UCSD-AML1 (cell line): ENCODE results near the gene GDI2.
A peak's percentile ranks its signal among the peaks of the same experiment; 100 is the strongest.
"Not testable (repeated sequence)": the region's sequence is repeated elsewhere in the genome, so short reads cannot be mapped to it uniquely, and the experiment has no call there.

Experiments used
- DNase-seq: peaks from one replicate; lab custom pipeline; 2025; ENCODE audit not compliant: unreplicated experiment; lab: John Stamatoyannopoulos, UW

Gene GDI2

DNA sequence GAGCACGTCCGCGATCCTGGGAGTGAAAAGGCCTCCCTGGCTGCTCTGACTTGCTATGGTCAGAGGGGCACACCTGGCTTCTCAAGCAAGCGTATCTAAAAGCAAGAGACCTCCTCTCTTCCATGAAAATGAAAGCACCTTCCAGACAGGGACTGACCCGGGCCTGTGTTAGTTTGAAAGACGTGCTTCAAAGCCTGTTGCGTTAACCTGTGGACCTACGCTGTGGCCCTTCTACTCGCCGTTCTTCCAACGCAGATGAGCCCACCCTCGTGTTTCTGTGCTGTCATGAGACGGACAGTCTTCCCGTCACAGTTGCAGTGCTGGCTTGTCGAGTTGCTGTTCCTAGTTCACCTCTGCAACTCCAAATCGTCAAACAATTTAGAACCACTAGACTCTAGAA is 15.5 kb upstream of the GDI2 start:
- no peak for DNase-seq

DNA sequence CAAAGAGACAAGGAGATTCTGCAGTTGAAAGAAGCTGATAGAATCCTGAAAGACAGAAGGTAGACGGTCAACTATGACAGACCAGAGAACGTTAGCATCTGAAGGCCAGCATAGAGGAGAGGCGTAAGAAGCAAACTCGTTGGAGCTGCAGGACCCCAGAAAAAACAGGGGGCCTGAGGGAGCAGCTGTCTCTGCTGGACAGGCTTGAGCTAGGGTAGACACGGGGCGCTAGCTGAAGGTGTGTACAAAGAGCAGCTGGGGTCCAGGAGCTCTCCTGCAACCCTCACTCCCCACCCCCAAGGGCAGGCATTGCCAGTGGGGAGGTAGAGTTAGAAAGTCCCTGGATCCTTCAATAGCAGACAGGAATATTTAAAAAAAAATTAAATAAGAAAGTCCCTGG is 14.6 kb upstream of the GDI2 start:
- DNase-seq, result no peak

DNA sequence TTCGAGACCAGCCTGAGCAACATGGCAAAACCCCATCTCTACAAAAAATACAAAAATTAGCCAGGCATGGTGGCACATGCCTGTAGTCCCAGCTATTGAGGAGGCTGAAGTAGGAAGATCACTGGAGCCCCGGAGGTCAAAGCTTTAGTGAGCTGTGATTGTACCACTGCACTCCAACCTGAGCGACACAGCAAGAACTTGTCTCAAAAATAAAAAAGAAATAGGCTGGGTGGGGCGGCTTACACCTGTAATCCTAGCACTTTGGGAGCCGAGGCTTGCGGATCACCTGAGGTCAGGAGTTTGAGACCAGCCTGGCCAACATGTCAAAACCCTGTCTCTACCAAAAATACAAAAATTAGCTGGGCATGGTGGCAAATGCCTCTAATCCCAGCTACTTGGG is 13.3 kb upstream of the GDI2 start:
- not testable (repeated sequence) for DNase-seq

DNA sequence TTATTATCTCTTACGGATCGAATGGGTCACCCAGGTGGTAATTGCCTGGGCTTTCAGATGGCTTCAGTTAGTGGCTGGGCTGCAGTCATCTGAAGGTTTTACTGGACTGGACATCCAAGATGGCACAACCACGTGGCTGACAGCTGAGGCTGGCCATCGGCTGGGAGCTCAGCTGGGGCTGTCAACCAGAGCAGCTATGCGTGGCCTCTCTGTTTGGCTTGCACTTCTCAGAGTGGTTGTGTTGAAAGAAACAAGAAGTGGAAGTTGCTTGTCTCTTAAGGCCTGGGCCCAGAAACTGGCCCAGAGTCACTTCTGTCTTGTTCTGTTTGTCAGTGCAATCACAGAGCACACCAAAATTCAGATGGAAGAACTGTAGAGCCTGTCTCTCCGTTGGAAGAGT is 5.7 kb upstream of the GDI2 start:
- no peak for DNase-seq

DNA sequence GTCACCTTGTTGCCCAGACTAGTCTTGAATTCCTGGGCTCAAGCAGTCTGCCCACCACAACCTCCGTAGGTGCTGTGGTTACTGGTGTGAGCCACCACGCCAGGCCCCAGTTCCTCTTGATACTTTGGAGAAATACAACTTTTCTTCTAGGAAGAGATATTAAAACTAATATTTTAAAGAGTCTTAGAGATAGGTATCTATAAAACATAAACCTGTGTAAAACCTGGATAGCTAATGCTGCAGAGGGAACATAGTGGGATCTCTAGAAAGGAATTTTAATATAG is 4.8 kb upstream of the GDI2 start:
- DNase-seq, result no peak

DNA sequence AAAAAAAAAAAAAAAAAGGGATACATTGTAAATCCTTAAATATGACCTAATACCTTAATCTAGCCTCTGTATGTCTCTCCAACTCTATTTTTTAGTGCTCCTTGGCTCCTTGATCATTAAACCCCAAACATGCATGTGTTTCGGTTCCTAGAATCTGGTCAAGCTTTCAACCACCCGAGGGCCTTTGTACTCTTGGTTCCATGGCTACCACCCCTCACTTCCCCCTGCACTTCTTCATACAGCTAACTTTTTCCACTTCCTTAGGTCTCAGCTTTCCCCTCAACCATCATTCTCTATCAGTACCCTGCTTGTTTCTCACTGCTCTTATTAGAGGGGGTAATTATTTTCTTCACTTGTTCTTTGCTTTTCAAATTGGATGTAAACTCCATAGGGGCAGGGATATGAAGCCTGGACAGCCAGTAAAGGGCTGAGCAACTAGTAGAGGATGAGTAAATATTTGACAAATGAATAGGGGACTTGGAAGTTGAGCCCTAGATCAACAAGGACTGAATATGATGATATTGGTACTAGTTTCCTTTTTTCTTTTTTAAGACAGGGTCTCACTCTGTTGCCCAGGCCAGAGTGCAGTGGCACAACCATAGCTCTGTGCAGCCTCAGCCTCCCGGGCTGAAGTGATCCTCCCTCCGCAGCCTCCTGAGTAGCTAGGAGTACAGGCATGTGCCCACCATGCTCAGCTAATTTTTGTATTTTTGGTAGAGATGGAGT is 4.3 kb upstream of the GDI2 start:
- no peak for DNase-seq

DNA sequence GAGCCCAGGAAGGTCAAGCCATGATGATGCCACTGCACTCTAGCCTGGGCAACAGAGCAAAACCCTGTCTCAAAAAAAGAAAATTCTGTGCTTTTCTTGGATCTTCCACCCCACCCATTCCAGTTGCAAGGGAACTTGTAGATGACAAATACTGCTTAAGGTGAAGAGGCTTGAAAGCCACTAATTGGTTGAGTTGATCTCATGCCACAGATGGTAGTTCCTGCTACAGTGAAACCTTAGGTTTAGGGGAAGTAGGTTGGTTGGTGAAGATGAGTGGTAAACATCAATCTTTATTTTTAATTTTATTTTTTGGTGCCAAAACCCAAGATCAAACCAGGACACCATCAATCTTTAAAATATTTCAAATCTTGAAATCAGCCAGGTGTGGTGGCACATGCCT is 2.9 kb upstream of the GDI2 start:
- no peak for DNase-seq

DNA sequence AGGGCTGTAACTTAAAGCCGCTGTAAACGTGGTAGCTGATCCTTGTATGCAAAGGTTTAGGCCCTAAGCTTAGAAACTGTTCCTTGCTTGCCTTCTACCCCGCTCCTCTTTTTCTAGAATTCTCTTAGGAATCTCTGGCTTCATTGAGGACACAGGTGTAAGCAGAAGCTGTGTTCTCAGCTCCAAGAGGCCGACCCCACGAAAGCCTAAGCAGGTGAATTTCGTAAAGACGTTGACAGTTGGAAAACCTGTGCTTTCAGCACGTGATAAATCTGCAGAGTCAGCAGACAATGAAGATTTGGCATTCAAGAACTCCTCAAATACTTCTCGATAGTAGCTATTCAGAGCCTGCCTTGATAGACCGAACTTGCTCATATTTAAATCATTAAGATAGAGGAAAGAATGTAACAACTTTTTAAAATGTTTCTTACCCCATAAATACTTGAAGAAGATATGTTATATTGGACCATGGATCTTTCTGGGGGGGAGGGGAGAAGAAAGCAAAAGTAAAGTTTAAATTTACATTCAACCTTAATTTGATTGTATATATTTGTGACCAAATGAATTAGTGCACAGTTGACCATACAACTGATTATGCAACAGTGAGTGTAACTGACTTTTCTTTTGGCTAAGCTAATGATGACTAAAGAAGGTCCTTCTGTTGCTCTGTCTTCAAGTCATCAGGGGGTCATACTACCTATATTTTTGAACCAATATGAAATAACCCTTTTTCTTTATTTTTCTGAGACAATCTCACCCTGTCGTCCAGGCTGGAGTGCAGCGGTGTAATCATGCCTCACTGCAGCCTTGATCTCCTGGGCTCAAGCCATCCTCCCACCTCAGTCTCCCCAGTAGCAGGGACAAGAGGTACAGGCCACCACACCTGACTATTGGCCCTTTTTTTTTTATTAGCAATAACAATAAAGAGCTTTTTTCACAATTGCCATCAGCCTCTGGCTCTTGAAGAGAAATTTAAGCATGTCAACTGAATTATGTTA is 1.2 kb upstream of the GDI2 start:
- DNase-seq, result no peak

DNA sequence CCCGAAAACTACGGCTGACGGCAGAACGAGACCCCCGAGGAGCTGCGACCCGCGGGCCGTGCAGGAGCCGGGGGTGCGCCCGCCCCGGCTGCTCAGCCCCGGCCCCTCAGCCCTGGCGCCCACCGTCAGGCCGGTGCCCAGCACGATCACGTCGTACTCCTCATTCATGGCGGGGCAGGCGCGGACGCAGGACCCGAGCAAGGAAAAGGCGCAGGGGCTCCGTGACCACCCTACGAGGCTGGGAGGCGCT is 218 bp downstream of the GDI2 start:
- DNase-seq, result no peak

DNA sequence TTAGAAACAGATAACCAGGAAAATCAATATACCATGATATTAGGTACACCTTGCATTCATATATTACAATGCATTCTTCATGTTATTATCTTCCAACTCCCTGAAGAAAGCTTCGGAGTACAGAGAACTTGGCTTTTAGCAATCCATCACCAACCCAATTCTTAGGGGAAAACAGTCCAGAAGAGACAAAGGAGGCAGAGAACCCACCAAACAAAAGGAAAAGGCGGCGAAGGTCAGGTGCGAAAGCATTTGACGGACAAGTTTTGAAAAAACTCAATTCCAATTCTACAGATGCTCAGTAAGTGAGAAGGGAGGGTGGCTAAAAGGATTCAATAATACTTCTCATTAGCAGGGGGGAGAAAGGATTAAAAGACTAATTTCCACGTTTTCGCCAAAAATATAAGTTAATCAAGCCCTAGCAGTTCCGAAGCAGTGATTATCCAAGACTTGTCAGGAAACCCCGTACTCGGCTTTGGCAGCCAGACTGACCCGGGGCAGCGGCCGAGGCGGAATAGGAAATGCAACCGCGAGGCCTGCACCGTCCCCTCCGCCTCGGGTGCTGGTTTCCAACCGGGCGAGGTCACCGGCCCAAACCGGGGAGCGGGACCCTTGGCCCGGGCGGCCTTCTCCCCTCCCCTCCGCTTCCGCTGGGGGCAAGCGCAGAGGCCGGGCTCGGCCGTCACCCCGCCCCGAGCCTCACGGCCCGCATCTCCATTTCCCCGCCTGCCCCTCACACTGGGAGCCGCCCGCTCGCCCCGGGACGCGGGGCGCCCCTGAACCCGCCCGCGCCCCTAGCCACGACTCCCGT is 747 bp downstream of the GDI2 start:
- DNase-seq, result peak; percentile 54

DNA sequence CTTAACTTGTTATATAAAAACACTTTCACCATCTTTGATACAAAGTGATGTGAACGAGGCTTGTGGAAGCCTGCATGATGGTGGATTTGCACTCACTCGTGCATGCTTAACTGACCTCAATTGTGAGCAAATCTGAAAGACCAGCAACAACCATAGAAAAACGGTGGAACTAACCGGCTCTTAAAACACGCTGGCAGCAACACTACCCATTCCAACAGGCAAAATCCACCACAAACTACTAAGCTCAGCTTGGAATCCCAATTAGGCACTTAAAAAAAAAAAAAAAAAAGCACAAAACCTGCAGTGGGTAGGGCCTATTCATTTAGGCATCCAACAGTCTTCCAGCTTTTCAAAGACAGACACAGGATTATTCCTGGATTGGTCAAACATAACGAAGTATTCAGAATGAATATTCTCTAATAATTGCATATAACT is 1.8 kb downstream of the GDI2 start:
- no peak for DNase-seq

DNA sequence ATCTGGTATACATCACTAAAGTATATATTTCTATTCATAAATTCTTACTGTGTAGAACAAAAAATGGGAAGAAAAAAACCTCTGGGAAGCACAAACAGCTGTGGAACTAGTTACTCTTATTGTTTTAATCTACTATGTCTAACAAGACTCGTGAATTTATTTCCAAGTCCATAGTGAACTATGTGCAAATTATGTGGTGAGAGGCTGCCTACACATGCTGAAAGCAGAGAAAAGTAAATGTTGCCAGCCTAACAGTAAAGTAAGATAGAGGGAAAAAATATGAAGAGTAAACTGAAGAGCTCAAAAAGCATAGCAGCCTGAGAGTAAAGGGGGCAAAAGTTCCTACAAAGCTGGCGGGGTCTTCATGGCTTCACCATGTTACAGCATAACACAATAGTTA is 3.0 kb downstream of the GDI2 start:
- DNase-seq, result no peak

DNA sequence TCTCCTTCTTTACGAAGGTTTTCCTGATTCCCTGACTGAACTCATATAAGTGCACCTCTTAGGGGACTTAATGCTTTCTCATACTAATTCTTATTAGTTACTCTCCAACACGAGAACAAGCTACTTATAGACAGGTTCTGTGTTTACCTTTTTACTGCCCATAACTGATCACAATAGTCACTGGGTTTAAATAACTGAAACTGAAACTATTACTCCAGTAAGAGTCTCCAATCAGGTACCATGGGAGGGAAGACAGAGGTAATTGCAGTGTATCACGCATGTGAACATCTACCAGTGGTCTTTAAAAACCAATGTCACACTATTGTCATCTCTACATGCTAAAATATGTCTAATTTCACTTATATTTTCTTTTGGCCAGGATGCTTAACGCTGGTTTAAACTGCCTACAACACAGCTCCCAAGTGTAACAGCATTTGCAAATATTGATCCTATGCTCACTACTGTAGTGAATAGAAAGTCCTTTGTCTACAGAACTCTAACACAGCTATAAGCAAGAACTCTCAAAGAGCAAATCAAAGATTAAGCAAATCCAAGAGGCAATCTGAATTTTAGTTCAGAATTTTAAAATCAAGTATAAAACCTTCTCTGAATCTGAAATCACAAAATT is 3.6 kb downstream of the GDI2 start:
- no peak for DNase-seq

DNA sequence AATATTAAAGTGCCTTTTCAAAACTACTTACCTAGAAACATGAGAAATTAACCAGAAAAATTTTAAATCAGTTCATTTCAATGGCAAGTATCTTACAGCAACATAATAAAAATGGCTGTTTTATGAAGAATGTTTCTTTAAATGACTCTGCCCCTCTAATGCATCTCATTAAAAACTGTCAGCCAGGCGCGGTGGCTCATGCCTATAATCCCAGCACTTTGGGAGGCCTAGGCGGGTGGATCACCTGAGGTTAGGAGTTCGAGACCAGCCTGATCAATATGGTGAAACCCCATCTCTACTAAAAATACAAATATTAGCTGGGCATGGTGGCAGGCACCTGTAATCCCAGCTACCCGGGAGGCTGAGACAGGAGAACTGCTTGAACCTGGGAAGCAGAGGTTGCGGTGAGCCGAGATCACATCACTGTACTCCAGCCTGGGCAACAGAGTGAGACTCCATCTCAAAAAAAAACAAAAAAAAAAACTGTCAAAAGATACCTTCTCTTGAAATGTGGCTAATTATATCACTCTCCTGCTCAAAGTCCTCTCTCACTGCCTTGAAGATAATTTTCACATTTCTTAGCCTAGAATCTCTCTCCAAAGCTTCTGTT is 4.3 kb downstream of the GDI2 start:
- not testable (repeated sequence) for DNase-seq

DNA sequence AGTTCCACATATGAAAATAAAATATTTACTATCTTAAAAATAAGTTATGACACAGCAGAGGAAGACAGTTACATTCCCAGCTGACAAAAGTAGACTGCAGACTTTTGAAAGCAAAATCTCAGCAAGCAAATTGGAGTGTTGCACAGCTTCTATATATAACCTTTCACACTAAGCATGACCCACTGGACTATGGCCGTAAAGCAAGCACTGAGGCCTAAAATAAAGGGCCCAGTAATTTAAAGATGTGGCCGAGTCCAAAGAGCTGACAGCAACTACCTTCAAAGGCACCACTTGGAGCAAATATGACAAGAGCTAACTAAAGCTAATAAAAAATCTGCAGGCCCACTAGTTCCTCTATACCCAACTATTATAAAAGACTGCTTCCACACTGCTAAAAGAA is 6.5 kb downstream of the GDI2 start:
- no peak for DNase-seq

DNA sequence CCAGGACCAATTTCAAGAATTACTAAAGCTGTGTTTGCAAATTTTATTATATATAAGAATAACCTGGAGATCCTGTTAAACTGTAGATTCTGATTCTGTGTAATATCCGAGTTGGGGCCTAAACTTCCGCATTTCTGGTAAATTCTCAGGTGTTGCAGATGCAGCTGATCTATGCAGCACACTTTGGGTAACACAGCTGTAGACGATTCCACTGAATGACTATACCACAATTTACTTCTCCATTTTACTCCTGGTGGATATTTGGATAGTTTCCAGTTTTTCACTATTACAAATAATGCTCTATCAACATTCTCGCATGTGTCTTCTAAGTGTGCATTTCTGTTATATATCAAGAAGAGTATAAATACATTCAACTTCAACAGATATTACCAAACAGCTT is 7.5 kb downstream of the GDI2 start:
- no peak for DNase-seq

DNA sequence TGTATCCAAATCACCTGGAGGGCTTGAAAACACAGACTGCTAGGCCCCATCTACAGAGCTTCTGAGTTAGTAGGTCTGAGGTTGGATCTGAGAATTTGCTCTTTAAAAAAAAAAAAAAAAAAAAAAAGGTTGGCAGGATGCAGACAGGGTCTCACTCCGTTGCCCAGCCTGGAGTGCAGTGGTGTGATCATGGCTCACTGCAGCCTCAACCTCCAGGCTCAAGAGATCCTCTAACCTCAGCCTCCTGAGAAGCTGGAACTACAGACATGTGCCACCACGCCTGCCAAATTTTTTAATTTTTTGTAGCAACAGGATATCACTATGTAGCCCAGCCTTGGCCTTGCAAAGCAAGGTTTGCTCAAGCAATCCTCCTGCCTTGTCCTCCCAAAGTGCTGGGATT is 8.0 kb downstream of the GDI2 start:
- no peak for DNase-seq

DNA sequence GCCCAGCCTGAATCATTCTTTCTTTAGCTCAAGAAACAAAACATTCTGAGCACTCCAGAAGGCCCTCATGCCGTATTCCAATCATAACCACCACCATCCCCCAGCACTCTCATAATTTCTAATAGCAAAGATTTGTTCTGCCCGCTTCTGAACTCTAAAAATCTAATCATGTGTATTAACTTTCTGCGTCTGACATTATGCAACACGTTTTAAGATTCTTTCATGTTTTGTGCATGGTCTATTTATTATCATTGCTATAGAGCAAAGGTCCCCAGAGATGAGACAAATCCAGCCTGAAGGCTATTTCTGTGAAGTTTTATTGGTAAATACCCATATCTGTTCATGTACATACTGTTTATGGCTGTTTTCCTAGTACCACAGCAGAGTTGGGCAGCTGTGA is 8.8 kb downstream of the GDI2 start:
- DNase-seq, result no peak

DNA sequence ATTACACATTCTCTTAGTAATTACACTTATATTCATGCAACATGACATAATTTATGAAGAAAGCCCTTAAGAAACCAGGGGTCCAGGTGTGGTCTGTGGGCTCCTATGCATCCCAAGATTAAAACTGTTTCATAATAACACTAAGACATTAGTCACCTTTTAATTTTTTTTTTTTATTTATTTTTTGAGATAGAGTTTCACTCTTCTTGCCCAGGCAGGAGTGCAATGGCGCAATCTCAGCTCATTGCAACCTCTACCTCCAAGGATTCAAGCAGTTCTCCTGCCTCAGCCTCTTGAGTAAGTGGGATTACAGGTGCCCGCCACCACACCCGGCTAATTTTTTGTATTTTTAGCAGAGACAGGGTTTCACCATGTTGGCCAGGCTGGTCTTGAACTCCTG is 12.5 kb downstream of the GDI2 start:
- no peak for DNase-seq

DNA sequence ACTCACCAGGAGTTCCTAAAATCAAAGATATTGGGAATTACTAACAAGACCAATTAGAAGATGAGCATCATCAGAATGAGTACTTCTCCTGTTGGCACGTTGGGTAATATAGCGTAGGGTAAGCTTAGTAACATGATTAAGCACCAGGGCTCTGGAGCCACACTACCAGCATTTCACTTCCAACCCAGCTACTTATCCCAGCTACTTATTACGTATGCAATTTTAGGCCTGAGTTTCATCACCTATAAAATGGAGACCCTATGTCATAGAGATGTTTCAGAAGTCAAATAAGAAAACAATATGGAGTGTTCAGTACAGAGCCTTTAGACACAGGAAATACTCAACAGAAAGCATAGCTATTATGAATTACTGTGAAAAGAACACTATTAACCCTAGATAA is 19.0 kb downstream of the GDI2 start:
- DNase-seq, result no peak

DNA sequence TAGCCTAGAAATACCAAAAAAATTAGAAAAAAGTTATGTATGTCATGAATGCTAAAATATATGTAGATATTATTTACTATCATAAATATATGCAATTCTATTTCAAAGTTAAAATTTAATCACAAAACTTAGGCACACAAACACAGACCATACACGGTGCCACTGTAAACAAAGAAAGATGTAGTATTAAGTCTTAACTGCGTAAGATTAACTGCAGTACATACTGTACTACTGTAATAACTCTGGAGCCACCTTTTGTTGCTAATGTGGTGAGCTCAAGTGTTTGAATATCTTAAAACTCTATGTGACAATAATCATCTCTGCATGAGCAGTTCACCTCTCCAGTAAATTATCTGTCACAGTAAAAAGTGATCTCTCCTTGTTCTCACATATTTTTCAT is 23.6 kb downstream of the GDI2 start:
- no peak for DNase-seq
